ENCODE results near the gene SMURF1. TPM values are rescaled to one million over a fixed set of nuclear protein-coding genes. Genes with fewer than 3 reads are reported as not detected.

SMURF1 gene
- total RNA-seq, 1 experiment from 2014 or later = 19.0 TPM

DNA sequence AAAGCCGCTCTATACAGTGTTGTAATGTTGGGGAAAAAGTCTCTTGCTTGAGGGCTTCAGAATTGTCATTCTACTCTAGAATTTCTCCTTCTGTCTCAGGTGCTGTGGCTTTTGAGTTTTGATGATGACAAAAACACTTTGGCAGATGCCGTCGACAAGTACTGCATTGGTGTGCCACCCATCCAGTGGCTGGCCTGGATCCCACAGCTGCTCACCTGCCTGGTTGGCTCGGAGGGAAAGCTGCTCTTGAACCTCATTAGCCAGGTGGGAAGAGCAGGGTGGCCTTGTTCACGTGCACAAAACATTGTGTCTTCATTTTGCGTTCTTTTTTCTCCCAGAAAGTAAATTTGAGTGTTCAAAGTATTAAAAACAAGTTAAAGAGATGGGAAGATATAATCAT, 153.6 kb downstream of the SMURF1 start:
- no peak for DNase-seq (ENCODE audit: low spot score)

DNA sequence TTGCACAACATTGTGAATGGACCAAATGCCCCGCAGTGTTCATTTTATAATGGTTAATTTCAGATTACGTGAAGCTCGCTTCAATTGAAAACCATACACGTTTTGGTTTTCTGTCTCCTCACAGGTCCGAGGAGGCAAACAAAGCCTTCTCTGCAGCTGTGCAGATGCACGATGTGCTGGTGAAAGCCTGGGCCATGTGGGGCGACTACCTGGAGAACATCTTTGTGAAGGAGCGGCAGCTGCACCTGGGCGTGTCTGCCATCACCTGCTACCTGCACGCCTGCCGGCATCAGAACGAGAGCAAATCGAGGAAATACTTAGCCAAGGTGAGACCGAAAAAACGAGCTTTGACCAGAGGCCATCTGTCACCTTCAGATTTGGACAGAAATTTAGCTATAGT, 155.3 kb downstream of the SMURF1 start:
- no peak for DNase-seq (ENCODE audit: low spot score)

DNA sequence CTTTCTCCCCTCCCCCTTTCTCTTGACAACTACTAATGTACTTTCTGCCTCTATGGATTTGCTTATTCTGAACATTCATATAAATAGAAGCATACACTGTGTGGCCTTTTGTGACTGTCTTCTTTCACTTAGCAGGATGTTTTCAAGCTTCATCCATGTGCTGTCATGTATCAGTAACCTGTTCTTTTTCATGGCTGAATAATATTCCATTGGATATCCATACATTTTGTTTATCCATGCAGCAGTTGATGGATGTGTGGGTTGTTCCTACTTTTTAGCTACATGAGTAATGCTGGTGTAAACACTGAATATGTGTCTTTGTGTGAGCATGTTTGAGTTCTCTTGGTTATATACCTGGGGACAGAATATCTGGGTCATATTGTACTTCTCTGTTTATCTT, 158.0 kb downstream of the SMURF1 start:
- no peak for DNase-seq (ENCODE audit: low spot score)

DNA sequence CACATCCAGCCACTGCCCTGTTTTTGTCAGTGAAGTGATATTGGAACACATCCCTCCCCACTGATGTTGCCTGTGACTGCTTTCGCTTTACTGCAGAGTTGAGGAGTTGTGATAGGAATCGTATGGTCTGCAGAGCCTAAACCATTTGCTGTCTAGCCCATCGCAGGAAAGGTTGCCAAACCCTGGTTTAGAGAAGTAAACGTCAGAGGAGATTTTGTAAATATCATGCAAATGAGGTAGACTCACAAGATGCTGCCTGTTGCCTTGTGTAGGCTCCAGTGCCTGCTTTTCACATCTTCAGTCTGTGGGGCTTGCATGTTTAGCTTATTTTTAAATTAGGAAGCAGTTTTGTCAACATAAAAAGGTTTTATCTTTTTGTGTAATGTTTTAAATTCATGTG, 158.5 kb downstream of the SMURF1 start:
- no peak for DNase-seq (ENCODE audit: low spot score)

DNA sequence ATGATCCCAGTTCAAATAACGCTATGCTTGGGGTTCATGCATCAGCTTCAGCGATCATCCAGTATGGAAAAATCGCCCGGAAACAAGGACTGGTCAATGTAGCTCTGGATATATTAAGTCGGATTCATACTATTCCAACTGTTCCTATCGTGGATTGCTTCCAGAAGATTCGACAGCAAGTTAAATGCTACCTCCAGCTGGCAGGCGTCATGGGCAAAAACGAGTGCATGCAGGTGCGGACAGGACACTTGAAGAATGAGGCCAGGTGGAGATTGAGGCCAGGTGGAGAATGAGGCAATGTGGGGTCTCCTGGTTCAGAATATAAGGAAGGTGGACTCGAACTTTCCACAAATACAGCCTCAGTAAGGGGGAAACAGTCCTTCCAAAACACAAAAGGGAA, 159.8 kb downstream of the SMURF1 start:
- no peak for DNase-seq (ENCODE audit: low spot score)

DNA sequence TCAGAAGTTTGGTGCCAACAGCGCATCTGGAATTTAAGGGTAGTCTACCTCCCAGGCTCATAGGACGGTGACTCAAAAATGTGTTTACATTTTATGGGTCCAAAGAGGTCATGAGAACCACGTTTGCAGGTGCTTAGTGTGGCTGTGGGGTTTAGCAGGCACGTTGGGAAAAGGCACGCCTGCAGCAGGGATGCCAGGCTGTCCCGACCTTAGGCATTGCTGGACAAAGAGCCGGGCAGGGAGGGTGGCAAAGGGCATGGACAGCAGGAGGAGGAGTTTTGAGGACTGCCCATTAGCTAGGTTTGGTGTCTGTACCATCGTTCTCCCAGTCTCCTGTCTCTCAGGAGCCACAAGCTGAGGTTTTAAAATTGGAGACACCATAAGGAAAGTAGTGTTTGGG, 161.2 kb downstream of the SMURF1 start:
- DNase-seq (ENCODE audit: low spot score) = no peak

DNA sequence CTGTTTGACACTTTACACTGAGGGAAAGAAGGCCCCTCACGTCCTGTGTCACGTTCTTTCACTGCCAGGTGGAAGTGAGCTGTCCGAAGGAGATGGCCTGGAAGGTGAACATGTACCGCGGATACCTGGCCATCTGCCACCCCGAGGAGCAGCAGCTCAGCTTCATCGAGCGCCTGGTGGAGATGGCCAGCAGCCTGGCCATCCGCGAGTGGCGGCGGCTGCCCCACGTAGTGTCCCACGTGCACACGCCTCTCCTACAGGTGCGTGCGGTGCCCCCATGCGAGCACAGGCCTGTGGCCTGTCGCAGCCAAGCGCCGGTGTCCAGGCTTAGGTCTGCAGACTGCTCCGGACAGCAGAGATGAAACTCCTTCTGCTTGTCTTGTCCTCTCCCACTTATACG, 162.2 kb downstream of the SMURF1 start:
- no peak for DNase-seq (ENCODE audit: low spot score)

DNA sequence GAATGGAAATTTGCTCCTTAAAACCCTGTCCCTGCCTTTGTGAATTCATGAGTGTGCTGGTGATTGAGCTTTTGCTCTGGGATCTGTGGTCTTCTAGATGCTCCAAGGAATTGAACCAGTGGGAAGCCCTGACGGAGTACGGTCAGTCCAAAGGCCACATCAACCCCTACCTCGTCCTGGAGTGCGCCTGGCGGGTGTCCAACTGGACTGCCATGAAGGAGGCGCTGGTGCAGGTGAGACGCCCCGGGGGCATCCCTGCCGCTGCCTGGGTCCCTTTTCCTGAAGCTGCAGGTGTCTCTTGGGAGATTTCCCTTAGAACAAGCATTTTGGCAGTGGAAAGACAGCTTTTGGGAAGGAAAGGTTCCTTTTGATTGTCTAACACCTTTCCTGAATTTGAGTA, 165.2 kb downstream of the SMURF1 start:
- no peak for DNase-seq (ENCODE audit: low spot score)

Other genes starting within 250 kb of the SMURF1 start
- not detected in 2 replicates for gene KPNA7, start 64.0 kb upstream of the SMURF1 start, total RNA-seq (2014; rRNA removed; shearing (Covaris generic))
- gene MYH16, start 128.7 kb upstream of the SMURF1 start, total RNA-seq (2014; rRNA removed; shearing (Covaris generic)) = 0.15 TPM in 1 of 2 replicates, not detected in the other
- 207 and 218 TPM in 2 replicates for gene ARPC1A, start 181.8 kb upstream of the SMURF1 start, total RNA-seq (2014; rRNA removed; shearing (Covaris generic))
- gene ARPC1B, start 230.6 kb upstream of the SMURF1 start, total RNA-seq (2014; rRNA removed; shearing (Covaris generic)) = 495 and 596 TPM in 2 replicates

Data from H4 (cell line).